IPS-18a (cell line): ENCODE measurements around the gene TGFBR1.

Source experiments
- H3K27ac ChIP-seq: one replicate; pipeline ENCODE4 v1.5.1; 2013; ENCODE audit warnings: low read length
- H3K27me3 ChIP-seq: one replicate; pipeline ENCODE4 v1.6.1; 2013; ENCODE audit warnings: mild to moderate bottlenecking, low read length; ENCODE audit not compliant: control insufficient read depth, insufficient read depth
- H3K36me3 ChIP-seq: one replicate; pipeline ENCODE4 v1.6.1; 2013; ENCODE audit warnings: low read depth, low read length; ENCODE audit not compliant: control insufficient read depth
- H3K4me1 ChIP-seq: one replicate; pipeline ENCODE4 v1.6.1; 2013; ENCODE audit warnings: low read depth, low read length; ENCODE audit not compliant: control insufficient read depth
- H3K4me3 ChIP-seq: one replicate; pipeline ENCODE4 v1.5.1; 2013; ENCODE audit warnings: low read length
- H3K9ac ChIP-seq: one replicate; pipeline ENCODE4 v1.6.1; 2013; ENCODE audit warnings: mild to moderate bottlenecking, low read length, moderate library complexity
- H3K9me3 ChIP-seq: one replicate; pipeline ENCODE4 v1.6.1; 2013; ENCODE audit warnings: low read depth, low read length; ENCODE audit not compliant: control insufficient read depth

The TGFBR1 gene

GRCh38 chr9:99104459-99105151, at the start of gene TGFBR1:
Gene TGFBR1, plus strand, starts transcription at chr9:99105113. Its CDS starts 93 bp downstream, at chr9:99105206.
- no peaks in the 10 kb centered on the region for H3K36me3 ChIP-seq
- H3K4me1 ChIP-seq = peaks cover 20% of the 10 kb centered on the region
- H3K9me3 ChIP-seq = no peaks in the 10 kb centered on the region
- H3K4me3 ChIP-seq = peak within 1 kb of the TSS; percentile 92
- H3K27me3 ChIP-seq = peaks cover 24% of the 10 kb centered on the region
- no peak within 1 kb of the TSS for H3K27ac ChIP-seq
- peak within 1 kb of the TSS; percentile 70 for H3K9ac ChIP-seq

- Histone ChIP-seq H3K27ac (no peak overlapping the region), H3K4me3 (no peak overlapping the region), H3K27me3 (no peaks in the 10 kb centered on the region), H3K4me1 (no peaks in the 10 kb centered on the region), H3K36me3 (no peaks in the 10 kb centered on the region), H3K9ac (no peak overlapping the region), H3K9me3 (no peaks in the 10 kb centered on the region)
Measured at GRCh38 chr9:99055384-99055783, 49.5 kb upstream of the TGFBR1 start.

- H3K27ac ChIP-seq = no peak overlapping the region
- no peak overlapping the region for H3K9ac ChIP-seq
- H3K27me3 ChIP-seq = no peaks in the 10 kb centered on the region
- H3K9me3 ChIP-seq = no peaks in the 10 kb centered on the region
- H3K4me1 ChIP-seq = no peaks in the 10 kb centered on the region
- H3K4me3 ChIP-seq = no peak overlapping the region
- H3K36me3 ChIP-seq = no peaks in the 10 kb centered on the region
Measured at GRCh38 chr9:99056186-99056585, 48.7 kb upstream of the TGFBR1 start.

GRCh38 chr9:99056886-99057664, 47.8 kb upstream of the TGFBR1 start:
- H3K4me1 ChIP-seq = no peaks in the 10 kb centered on the region
- no peak overlapping the region for H3K9ac ChIP-seq
- no peaks in the 10 kb centered on the region for H3K36me3 ChIP-seq
- H3K4me3 ChIP-seq = no peak overlapping the region
- H3K27me3 ChIP-seq = no peaks in the 10 kb centered on the region
- H3K9me3 ChIP-seq = no peaks in the 10 kb centered on the region
- H3K27ac ChIP-seq = no peak overlapping the region

- no peaks in the 10 kb centered on the region for H3K4me1 ChIP-seq
- H3K9me3 ChIP-seq = no peaks in the 10 kb centered on the region
- no peak overlapping the region for H3K9ac ChIP-seq
- no peaks in the 10 kb centered on the region for H3K36me3 ChIP-seq
- H3K27ac ChIP-seq = no peak overlapping the region
- no peaks in the 10 kb centered on the region for H3K27me3 ChIP-seq
- H3K4me3 ChIP-seq = no peak overlapping the region
Measured at GRCh38 chr9:99057665-99058625, 47.0 kb upstream of the TGFBR1 start.

- no peak overlapping the region for H3K27ac ChIP-seq
Measured at GRCh38 chr9:99058964-99059921, 45.7 kb upstream of the TGFBR1 start.

GRCh38 chr9:99060621-99061020, 44.3 kb upstream of the TGFBR1 start:
- H3K36me3 ChIP-seq = no peaks in the 10 kb centered on the region
- H3K27ac ChIP-seq = no peak overlapping the region
- no peaks in the 10 kb centered on the region for H3K4me1 ChIP-seq
- H3K4me3 ChIP-seq = no peak overlapping the region
- H3K27me3 ChIP-seq = no peaks in the 10 kb centered on the region
- H3K9ac ChIP-seq = no peak overlapping the region
- no peaks in the 10 kb centered on the region for H3K9me3 ChIP-seq

More at GRCh38 chr9:99058964-99059921, 45.7 kb upstream of the TGFBR1 start:
- Histone ChIP-seq H3K9ac (no peak overlapping the region), H3K4me1 (no peaks in the 10 kb centered on the region), H3K27me3 (no peaks in the 10 kb centered on the region), H3K36me3 (no peaks in the 10 kb centered on the region), H3K9me3 (no peaks in the 10 kb centered on the region), H3K4me3 (no peak overlapping the region)

GRCh38 chr9:99062549-99062948, 42.4 kb upstream of the TGFBR1 start:
- H3K27ac ChIP-seq = no peak overlapping the region
- no peak overlapping the region for H3K9ac ChIP-seq
- H3K4me3 ChIP-seq = no peak overlapping the region
- no peaks in the 10 kb centered on the region for H3K36me3 ChIP-seq
- H3K27me3 ChIP-seq = no peaks in the 10 kb centered on the region
- no peaks in the 10 kb centered on the region for H3K4me1 ChIP-seq
- H3K9me3 ChIP-seq = no peaks in the 10 kb centered on the region

GRCh38 chr9:99063522-99063921, 41.4 kb upstream of the TGFBR1 start:
- Histone ChIP-seq H3K4me1 (no peaks in the 10 kb centered on the region), H3K9me3 (no peaks in the 10 kb centered on the region), H3K9ac (no peak overlapping the region), H3K4me3 (no peak overlapping the region), H3K36me3 (no peaks in the 10 kb centered on the region), H3K27ac (no peak overlapping the region), H3K27me3 (no peaks in the 10 kb centered on the region)

- Histone ChIP-seq H3K27me3 (no peaks in the 10 kb centered on the region), H3K9me3 (no peaks in the 10 kb centered on the region), H3K27ac (no peak overlapping the region), H3K36me3 (no peaks in the 10 kb centered on the region), H3K4me1 (no peaks in the 10 kb centered on the region), H3K9ac (no peak overlapping the region), H3K4me3 (no peak overlapping the region)
Measured at GRCh38 chr9:99066571-99066970, 38.3 kb upstream of the TGFBR1 start.
